PC-9 (cell line): Measurements from ENCODE around the gene ARMC6. TPM values are rescaled to one million over a fixed set of nuclear protein-coding genes. Genes with fewer than 3 reads are reported as not detected.
"Not testable (repeated sequence)": the region's sequence is repeated elsewhere in the genome, so short reads cannot be mapped to it uniquely, and the experiment has no call there.

Experiments
- BruUV-seq: library from RNA; stranded (reverse); fragments of 400-500 nt; replicated peaks from 2 replicates; lab custom pipeline; 2021; lab: Mats Ljungman, UMichigan
- CTCF ChIA-PET: fragments of 300-600 bp; sonication (Branson Sonifier 250); formaldehyde crosslinking; loops from one replicate; lab custom pipeline; 2022; ENCODE audit warnings: antibody characterized with exemption; lab: Charles Lee
- POLR2A ChIA-PET: fragments of 300-600 bp; sonication (Branson Sonifier 250); formaldehyde crosslinking; loops from one replicate; lab custom pipeline; 2022; ENCODE audit warnings: antibody characterized with exemption; ENCODE audit not compliant: unreplicated experiment; lab: Charles Lee
- DNase-seq, 2 experiments: peaks; one replicate each; pipeline versions ENCODE4 v3.0.0 to v3.0.0-alpha.2; 2015 to 2022; ENCODE audit warnings: mixed read lengths in 1 of 2
- H2AFZ ChIP-seq: fragments of 200-600 bp; sonication (generic); 2 replicates; pipeline ENCODE4 v1.8.1; 2017; ENCODE audit warnings: antibody characterized with exemption
- H3F3A ChIP-seq: fragments of 200-600 bp; sonication (generic); 2 replicates; pipeline ENCODE4 v1.8.1; 2017; ENCODE audit warnings: antibody characterized with exemption, mild to moderate bottlenecking, low read depth; ENCODE audit not compliant: insufficient read depth
- H3K27ac ChIP-seq: fragments of 200-600 bp; sonication (generic); 2 replicates; pipeline ENCODE4 v1.6.1; 2016; ENCODE audit warnings: mixed run types
- H3K27me3 ChIP-seq: fragments of 200-600 bp; sonication (generic); 2 replicates; pipeline ENCODE4 v1.6.1; 2016; ENCODE audit warnings: low read depth, mixed run types; ENCODE audit not compliant: insufficient read depth
- H3K36me3 ChIP-seq: fragments of 200-600 bp; sonication (generic); 2 replicates; pipeline ENCODE4 v1.6.1; 2016; ENCODE audit warnings: low read depth, mixed run types
- H3K4me1 ChIP-seq: fragments of 200-600 bp; sonication (generic); replicated peaks from 2 replicates; pipeline ENCODE4 v1.6.1; 2016; ENCODE audit warnings: mixed run types; ENCODE audit not compliant: insufficient read depth
- H3K4me2 ChIP-seq: fragments of 200-600 bp; sonication (generic); 2 replicates; pipeline ENCODE4 v1.6.1; 2017; ENCODE audit warnings: mixed run types
- H3K4me3 ChIP-seq: fragments of 200-600 bp; sonication (generic); 2 replicates; pipeline ENCODE4 v1.6.1; 2016; ENCODE audit warnings: mixed run types
- H3K79me2 ChIP-seq: fragments of 200-600 bp; sonication (generic); 2 replicates; pipeline ENCODE4 v1.6.1; 2017; ENCODE audit warnings: low read depth, mixed run types
- H3K9me2 ChIP-seq: fragments of 200-600 bp; sonication (generic); 2 replicates; pipeline ENCODE4 v1.8.1; 2017; ENCODE audit warnings: mild to moderate bottlenecking; ENCODE audit not compliant: insufficient read depth
- H3K9me3 ChIP-seq: fragments of 200-600 bp; sonication (generic); 2 replicates; pipeline ENCODE4 v1.8.1; 2016; ENCODE audit warnings: low read depth; ENCODE audit not compliant: insufficient read depth
- H4K20me1 ChIP-seq: fragments of 200-600 bp; sonication (generic); 2 replicates; pipeline ENCODE4 v1.8.1; 2017; ENCODE audit not compliant: insufficient read depth
- CTCF ChIP-seq: fragments of 200-600 bp; sonication (generic); conservative IDR thresholded peaks from 2 replicates; pipeline ENCODE4 v1.6.1; 2017; ENCODE audit warnings: mixed run types, antibody characterized with exemption, mild to moderate bottlenecking, moderate library complexity
- EZH2 ChIP-seq: fragments of 200-600 bp; sonication (generic); IDR thresholded peaks from 2 replicates; pipeline ENCODE4 v1.8.0; 2017; ENCODE audit warnings: antibody characterized with exemption, low read depth
- intact Hi-C: fragments of 100-400 bp; cut with micrococcal nuclease; formaldehyde crosslinking; loops from one replicate; pipeline ENCODE4 v1.10.0; 2022; ENCODE audit not compliant: unreplicated experiment
- total RNA-seq: library from RNA; stranded (reverse); gene quantifications from 2 replicates; pipeline ENCODE4 v1.2.3, GENCODE V29; 2021

Gene ARMC6
- total RNA-seq, 1 experiment from 2014 or later = 28.8 TPM

GRCh38 chr19:19098703-19099632 is 65.6 kb downstream of the ARMC6 start:
- H3K27ac ChIP-seq = no peak overlapping the region
- no peaks in the 10 kb centered on the region for H3K36me3 ChIP-seq
- TF ChIP-seq CTCF (no peak), EZH2 (no peak)
- no peaks in the 10 kb centered on the region for H3K9me3 ChIP-seq
- H3K4me1 ChIP-seq = peaks cover 52% of the 10 kb centered on the region
- ChIA-PET POLR2A (no interaction called here), CTCF (no interaction called here)
- BruUV-seq = no TSS peak
- intact Hi-C loops = no loop called here
- H2AFZ ChIP-seq = no peak overlapping the region
- peak overlapping the region; percentile 21 for H3K4me2 ChIP-seq
- no peaks in the 10 kb centered on the region for H3K79me2 ChIP-seq
- H3F3A ChIP-seq = peaks cover 14% of the 10 kb centered on the region; the same call in 1 of the 2 replicates
- no peak overlapping the region for H3K4me3 ChIP-seq
- no peaks in the 10 kb centered on the region for H3K9me2 ChIP-seq
- peak; percentile 11 to 31 for DNase-seq
- H3K27me3 ChIP-seq = no peaks in the 10 kb centered on the region
- H4K20me1 ChIP-seq = no peaks in the 10 kb centered on the region

GRCh38 chr19:19101540-19101939 is 68.1 kb downstream of the ARMC6 start:
- ChIA-PET POLR2A (no interaction called here), CTCF (no interaction called here)
- TF ChIP-seq EZH2 (no peak), CTCF (no peak)
- H3K27ac ChIP-seq = no peak overlapping the region
- no peaks in the 10 kb centered on the region for H3K36me3 ChIP-seq
- no peak overlapping the region for H3K4me3 ChIP-seq
- no peaks in the 10 kb centered on the region for H3K27me3 ChIP-seq
- H3K4me1 ChIP-seq = peaks cover 31% of the 10 kb centered on the region
- H3K9me3 ChIP-seq = no peaks in the 10 kb centered on the region
- BruUV-seq = no TSS peak
- H4K20me1 ChIP-seq = no peaks in the 10 kb centered on the region
- DNase-seq = no peak
- no peak overlapping the region for H3K4me2 ChIP-seq
- intact Hi-C loops = no loop called here
- H3K79me2 ChIP-seq = no peaks in the 10 kb centered on the region
- no peak overlapping the region for H2AFZ ChIP-seq
- H3F3A ChIP-seq = peaks cover 12% of the 10 kb centered on the region; the same call in 1 of the 2 replicates
- H3K9me2 ChIP-seq = no peaks in the 10 kb centered on the region

GRCh38 chr19:19102566-19102965 is 69.2 kb downstream of the ARMC6 start:
- POLR2A ChIA-PET, CTCF ChIA-PET, H4K20me1 ChIP-seq, H3K27ac ChIP-seq, H3K79me2 ChIP-seq, H3K9me3 ChIP-seq, H2AFZ ChIP-seq, H3K27me3 ChIP-seq, H3F3A ChIP-seq, intact Hi-C loops, H3K36me3 ChIP-seq, H3K4me3 ChIP-seq, DNase-seq, H3K9me2 ChIP-seq, H3K4me2 ChIP-seq, BruUV-seq: not testable (repeated sequence)
- H3K4me1 ChIP-seq = peaks cover 21% of the 10 kb centered on the region
